ENCODE results near the gene RUNX1. TPM values are rescaled to one million over a fixed set of nuclear protein-coding genes. Genes with fewer than 3 reads are reported as not detected.

The RUNX1 gene
- total RNA-seq, 6 experiments from 2014 or later = 2.9 to 18.3 (median 4.3) TPM

GRCh38 chr21:35058058-35058457 lies 9.0 kb upstream of the RUNX1 start:
- Histone ChIP-seq H3K27ac (no peak overlapping the region), H3K36me3 (no peaks in the 10 kb centered on the region), H3K27me3 (no peaks in the 10 kb centered on the region), H3K4me3 (no peak overlapping the region), H3K4me1 (no peaks in the 10 kb centered on the region), H3K9me3 (no peaks in the 10 kb centered on the region)
- WGBS (ENCODE audit: insufficient coverage, low coverage, low lambda C conversion rate, missing lambda C conversion rate) = 80% methylated on average over 1 of the region's 1 CpG
- DNase-seq = no peak
- intact Hi-C loops (cut with DNase I) = no loop called here
- no peak for TF ChIP-seq CTCF (IDR thresholded peaks at IDR 0.05)
- TF ChIP-seq POLR2A (IDR thresholded peaks at IDR 0.05) = no peak
- ATAC-seq = no peak

- Histone ChIP-seq H3K36me3 (no peaks in the 10 kb centered on the region), H3K27me3 (no peaks in the 10 kb centered on the region), H3K4me3 (no peak overlapping the region), H3K27ac (no peak overlapping the region), H3K4me1 (no peaks in the 10 kb centered on the region), H3K9me3 (no peaks in the 10 kb centered on the region)
- WGBS (ENCODE audit: insufficient coverage, low coverage, low lambda C conversion rate, missing lambda C conversion rate) = 84% methylated on average over 7 of the region's 7 CpGs
- intact Hi-C loops (cut with DNase I) = no loop called here
- no peak for TF ChIP-seq CTCF (IDR thresholded peaks at IDR 0.05)
- no peak for TF ChIP-seq POLR2A (IDR thresholded peaks at IDR 0.05)
- DNase-seq = no peak
- no peak for ATAC-seq
Observed at GRCh38 chr21:35057428-35057827, 8.3 kb upstream of the RUNX1 start.

GRCh38 chr21:35053356-35054096 lies 4.4 kb upstream of the RUNX1 start:
- 77% methylated on average over 6 of the region's 11 CpGs for WGBS (ENCODE audit: insufficient coverage, low coverage, low lambda C conversion rate, missing lambda C conversion rate)
- ATAC-seq (no peak), DNase-seq (no peak)
- H3K9me3 ChIP-seq = no peaks in the 10 kb centered on the region
- no peaks in the 10 kb centered on the region for H3K36me3 ChIP-seq
- intact Hi-C loops (cut with DNase I) = no loop called here
- no peak overlapping the region for H3K4me3 ChIP-seq
- no peak for TF ChIP-seq POLR2A (IDR thresholded peaks at IDR 0.05)
- TF ChIP-seq CTCF (IDR thresholded peaks at IDR 0.05) = no peak
- no peaks in the 10 kb centered on the region for H3K4me1 ChIP-seq
- no peak overlapping the region for H3K27ac ChIP-seq
- no peaks in the 10 kb centered on the region for H3K27me3 ChIP-seq

GRCh38 chr21:35052801-35053200 lies 3.7 kb upstream of the RUNX1 start:
- WGBS (ENCODE audit: insufficient coverage, low coverage, low lambda C conversion rate, missing lambda C conversion rate) = 74% methylated on average over 3 of the region's 3 CpGs
- ATAC-seq = no peak
- Histone ChIP-seq H3K27ac (no peak overlapping the region), H3K27me3 (no peaks in the 10 kb centered on the region), H3K4me1 (no peaks in the 10 kb centered on the region), H3K4me3 (no peak overlapping the region), H3K36me3 (no peaks in the 10 kb centered on the region), H3K9me3 (no peaks in the 10 kb centered on the region)
- no peak for TF ChIP-seq CTCF (IDR thresholded peaks at IDR 0.05)
- no peak for TF ChIP-seq POLR2A (IDR thresholded peaks at IDR 0.05)
- intact Hi-C loops (cut with DNase I) = no loop called here
- DNase-seq = no peak

Data from right lobe of liver (tissue), 6 donors.